D721Med (cell line): ENCODE data around the gene FAM174B.

Experiments used
- DNase-seq: peaks from one replicate; pipeline ENCODE4 v3.0.0; 2011; ENCODE audit warnings: low spot score; ENCODE audit not compliant: insufficient read length
- FAIRE-seq: peaks from 2 replicates; lab custom pipeline; 2011; peaks lifted over from hg19 to GRCh38; lab: Jason Lieb, UNC
- TF ChIP-seq, protein P1 (sequence below): IDR thresholded peaks from 2 replicates; pipeline ENCODE4 v1.5.1; 2012; ENCODE audit warnings: mild to moderate bottlenecking, control low read depth; ENCODE audit not compliant: insufficient read depth; ENCODE audit errors: missing control alignments

The FAM174B gene

DNA sequence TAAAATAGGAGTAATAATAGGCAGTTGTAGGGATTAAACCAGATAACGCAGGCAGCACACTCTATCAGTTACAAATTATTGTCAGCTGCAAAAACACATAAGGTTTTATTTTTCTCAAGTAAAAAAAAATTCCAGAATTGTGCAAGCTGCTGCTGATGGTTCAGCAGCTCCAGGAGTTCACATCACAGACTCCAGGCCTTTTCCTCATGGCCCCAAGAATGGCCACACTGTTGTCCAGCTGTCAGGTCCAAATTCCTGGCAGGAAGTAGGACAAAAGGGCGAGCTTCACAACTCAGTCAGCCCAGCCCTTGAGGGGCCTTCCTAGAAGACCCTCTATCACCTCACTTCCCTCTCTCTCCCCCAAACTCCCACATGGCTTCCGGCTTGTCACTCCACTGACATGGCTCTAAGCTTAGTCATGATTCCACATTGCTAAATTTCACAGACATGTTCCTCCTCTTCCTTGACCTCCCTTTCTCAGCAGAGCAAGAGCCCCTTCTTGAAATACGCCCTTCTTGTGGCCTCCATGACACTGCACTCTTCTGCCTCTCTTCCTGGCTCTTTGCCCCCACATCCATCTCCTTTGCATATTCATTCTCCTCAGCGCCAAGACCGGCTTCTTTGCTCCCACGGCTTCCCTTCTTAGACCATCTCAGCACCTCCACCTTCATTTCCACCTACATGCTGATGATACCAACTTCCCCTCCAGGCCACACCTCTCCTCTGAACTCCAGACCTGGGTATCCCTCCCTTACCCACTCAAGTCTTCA lies 27.4 kb upstream of the FAM174B start:
- TF ChIP-seq, protein P1, sequence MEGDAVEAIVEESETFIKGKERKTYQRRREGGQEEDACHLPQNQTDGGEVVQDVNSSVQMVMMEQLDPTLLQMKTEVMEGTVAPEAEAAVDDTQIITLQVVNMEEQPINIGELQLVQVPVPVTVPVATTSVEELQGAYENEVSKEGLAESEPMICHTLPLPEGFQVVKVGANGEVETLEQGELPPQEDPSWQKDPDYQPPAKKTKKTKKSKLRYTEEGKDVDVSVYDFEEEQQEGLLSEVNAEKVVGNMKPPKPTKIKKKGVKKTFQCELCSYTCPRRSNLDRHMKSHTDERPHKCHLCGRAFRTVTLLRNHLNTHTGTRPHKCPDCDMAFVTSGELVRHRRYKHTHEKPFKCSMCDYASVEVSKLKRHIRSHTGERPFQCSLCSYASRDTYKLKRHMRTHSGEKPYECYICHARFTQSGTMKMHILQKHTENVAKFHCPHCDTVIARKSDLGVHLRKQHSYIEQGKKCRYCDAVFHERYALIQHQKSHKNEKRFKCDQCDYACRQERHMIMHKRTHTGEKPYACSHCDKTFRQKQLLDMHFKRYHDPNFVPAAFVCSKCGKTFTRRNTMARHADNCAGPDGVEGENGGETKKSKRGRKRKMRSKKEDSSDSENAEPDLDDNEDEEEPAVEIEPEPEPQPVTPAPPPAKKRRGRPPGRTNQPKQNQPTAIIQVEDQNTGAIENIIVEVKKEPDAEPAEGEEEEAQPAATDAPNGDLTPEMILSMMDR, result no peak
- DNase-seq (no peak), FAIRE-seq (no peak)

DNA sequence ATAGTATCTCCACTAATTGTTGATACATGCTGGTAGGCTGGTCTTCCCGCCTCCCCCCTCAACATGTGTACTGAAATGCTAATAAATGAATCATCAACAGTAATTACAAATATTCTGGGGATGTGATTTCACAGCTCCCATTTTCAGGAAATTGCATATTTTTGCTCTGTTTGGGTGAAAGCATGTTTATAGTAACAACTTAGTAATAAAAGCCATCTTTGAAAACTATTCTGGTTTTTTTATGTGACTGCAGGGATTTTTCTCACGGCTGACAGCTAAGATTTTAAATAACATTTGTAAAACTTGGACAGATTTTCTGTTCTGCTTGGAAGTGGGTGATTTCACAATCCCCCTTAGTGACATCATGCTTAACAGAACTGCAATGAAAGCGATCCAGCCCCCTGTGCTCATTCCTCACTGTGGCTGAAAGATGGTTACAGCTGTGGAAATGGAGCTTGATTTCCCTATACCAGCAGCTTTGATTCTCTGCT lies 25.6 kb upstream of the FAM174B start:
- TF ChIP-seq, protein P1, result no peak
- DNase-seq, result no peak
- FAIRE-seq, result no peak

DNA sequence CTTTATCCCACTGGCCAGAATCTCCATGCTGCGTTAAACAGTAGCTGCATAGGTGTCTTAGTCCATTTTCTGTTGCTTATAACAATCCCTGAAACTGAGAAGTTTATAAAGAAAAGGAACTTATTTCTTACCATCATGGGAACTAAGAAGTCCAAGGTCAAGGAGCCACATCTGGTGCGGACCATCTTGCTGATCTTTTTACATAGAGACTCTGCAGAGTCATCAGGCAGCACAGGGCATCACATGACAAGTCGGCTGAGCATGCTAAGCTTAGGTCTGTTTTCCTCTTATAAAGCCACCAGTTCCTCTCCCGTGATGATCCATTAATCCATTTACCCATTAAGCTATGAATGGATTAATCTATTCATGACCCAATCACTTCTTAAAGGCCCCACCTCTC lies 22.4 kb upstream of the FAM174B start:
- TF ChIP-seq, protein P1, result no peak
- FAIRE-seq (peak; percentile 98), DNase-seq (no peak)

DNA sequence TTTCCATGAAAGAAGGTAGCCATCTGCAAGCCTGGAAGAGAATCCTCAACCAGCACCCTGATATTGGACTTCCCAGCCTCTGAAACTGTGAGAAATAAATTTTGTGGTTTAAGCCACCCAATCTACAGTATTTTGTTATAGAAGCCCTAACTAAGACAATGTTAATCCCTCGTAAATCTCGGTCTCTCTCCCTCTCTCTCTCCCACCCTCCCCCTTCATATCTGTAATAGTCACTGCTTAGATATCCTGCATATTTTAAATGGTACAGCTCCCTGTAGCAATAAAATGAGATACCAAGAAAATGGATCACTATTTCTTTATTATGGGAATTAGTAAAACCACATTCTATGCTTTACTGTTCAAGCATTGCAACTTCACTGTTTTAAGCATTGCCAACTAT lies 21.0 kb upstream of the FAM174B start:
- DNase-seq (no peak), FAIRE-seq (no peak)
- TF ChIP-seq, protein P1, result no peak

DNA sequence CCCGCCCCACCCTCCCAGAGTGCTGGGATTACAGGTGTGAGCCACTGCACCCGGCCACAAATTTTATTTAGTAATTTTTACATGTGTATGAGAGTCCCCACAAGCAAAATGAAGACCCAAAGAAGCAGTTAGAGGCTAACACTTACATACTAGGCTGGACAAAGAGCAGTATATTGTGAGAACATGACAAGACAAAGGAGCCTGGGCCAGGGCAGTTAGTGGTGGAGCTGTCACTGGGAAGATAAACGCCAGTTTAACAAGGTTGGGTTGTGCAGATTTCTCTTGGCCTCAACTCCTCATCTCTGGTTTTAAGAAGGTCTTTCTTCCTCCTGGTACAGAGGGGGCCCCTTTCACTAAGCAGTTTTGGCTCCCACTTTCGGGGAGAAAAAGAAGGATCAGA lies 19.9 kb upstream of the FAM174B start:
- no peak for FAIRE-seq
- DNase-seq, result no peak
- TF ChIP-seq, protein P1, result no peak

DNA sequence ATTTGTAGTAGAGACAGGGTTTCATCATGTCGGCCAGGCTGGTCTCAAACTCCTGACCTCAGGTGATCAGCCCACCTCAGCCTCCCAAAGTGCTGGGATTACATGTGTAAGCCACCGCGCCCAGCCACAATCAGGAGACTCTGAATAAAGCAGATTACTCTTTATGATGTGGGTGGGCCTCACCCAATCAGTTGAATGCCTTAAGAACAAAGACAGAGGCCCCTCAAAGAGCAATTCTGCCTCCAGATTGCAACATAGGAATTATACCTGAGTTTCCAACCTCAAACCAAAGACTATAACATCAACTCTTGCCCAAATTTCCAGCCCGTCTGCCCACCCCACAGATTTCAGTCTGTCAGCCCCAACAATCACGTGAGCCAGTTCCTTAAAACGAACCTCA lies 18.8 kb upstream of the FAM174B start:
- FAIRE-seq, result no peak
- TF ChIP-seq, protein P1, result no peak

DNA sequence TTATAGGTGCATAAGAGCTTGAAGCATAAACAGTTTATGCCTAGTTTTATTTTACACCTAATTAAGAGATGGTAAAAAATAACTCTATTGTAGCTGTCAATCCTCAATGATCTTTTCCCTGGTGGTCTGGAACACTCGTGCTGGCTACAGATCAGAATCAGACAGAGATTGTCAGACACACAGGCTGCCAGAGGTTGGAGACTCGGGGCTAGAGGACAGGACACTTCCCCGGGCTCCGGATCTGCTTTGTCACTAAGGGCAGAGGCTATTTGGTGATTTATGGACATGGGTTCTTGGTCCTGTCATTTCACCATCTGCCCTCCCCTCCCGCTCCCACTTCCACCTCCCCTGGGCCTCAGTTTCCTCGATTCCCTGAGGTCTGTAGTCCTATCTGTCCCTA lies 16.5 kb upstream of the FAM174B start:
- no peak for FAIRE-seq

More for the DNA sequence above, 18.8 kb upstream of the FAM174B start:
- no peak for DNase-seq

More for the DNA sequence above, 16.5 kb upstream of the FAM174B start:
- DNase-seq, result no peak
- TF ChIP-seq, protein P1, result no peak
